GM21619 (cell line): ENCODE data around the gene MEGF8.

Source experiments
- ATAC-seq: cut with Tn5 transposase; IDR thresholded peaks from one replicate; pipeline ENCODE4 v1.9.1; 2021; ENCODE audit not compliant: unreplicated experiment

Gene MEGF8

DNA sequence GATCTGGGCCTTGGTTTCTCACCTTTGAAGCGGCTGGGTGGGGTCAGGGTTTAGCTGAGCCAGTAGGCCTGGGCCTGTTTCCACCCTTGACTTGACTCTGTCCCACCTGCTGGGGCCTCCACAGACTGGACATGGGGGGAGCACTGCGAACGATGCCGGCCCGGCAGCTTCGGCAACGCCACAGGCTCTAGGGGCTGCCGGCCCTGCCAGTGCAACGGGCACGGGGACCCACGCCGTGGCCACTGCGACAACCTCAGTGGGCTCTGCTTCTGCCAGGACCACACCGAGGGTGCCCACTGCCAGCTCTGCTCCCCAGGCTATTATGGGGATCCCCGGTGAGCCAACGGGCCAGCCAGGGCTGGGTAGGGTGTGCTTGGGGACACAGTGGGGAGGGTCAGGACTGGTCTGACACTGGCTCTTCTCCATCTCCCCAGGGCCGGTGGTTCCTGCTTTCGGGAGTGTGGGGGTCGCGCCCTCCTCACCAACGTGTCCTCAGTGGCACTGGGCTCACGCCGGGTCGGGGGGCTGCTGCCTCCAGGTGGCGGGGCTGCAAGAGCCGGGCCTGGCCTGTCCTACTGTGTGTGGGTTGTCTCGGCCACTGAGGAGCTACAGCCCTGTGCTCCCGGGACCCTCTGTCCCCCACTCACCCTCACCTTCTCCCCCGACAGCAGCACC is 28.0 kb downstream of the MEGF8 start:
- ATAC-seq = no peak

GRCh38 chr19:42355896-42356295 is 30.5 kb downstream of the MEGF8 start:
- ATAC-seq = no peak

DNA sequence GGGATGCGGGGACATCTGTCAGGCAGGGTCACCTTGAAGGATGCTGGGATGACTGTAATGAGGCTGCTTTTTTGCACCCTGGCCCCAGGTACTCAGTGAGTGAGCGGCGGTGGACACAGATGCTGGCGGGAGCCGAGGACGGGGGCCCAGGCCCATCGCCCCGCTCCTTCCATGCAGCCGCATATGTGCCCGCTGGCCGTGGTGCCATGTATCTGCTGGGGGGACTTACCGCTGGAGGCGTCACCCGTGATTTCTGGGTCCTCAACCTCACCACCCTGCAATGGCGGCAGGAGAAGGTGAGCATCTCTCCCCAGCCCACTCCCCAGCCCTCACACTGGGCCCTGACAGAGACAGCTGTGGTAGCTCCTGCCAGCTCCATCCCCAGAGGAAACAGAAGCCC is 31.3 kb downstream of the MEGF8 start:
- no peak for ATAC-seq

DNA sequence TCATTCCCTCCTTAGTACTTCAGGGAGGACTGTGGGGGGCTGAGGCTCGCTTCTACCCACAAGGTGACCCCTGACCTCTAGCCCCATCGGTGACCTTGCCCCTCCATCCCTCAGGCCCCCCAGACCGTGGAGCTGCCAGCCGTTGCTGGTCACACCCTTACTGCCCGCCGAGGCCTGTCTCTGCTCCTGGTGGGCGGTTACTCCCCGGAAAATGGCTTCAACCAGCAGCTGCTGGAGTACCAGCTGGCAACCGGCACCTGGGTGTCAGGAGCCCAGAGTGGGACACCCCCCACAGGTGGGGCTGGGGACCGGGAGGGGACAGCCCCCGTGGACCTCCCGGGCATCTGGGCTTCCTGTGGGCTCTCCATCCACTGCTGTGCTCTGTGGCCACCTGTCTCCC is 31.9 kb downstream of the MEGF8 start:
- no peak for ATAC-seq

GRCh38 chr19:42360787-42361544 is 35.5 kb downstream of the MEGF8 start:
- no peak for ATAC-seq

DNA sequence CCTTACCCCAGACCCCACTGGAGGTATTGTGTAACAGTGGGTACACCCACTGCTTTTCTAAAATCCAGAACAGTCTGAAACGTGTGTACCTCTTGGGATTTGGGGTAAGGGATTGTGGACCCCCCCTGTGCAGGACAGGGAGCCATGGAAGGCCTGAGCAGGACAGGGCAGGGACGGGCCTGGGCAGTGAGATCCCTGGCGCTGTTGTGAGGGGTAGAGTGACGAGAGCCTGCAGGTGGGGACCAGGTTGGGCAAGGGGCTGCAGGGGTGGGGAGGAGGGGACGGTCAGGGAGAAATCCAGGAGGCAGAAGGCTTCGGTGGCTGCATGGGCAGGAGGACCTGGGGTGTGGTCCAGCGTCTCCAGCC is 36.1 kb downstream of the MEGF8 start:
- no peak for ATAC-seq

- no peak for ATAC-seq
Observed at GRCh38 chr19:42362342-42362741, 36.9 kb downstream of the MEGF8 start.

DNA sequence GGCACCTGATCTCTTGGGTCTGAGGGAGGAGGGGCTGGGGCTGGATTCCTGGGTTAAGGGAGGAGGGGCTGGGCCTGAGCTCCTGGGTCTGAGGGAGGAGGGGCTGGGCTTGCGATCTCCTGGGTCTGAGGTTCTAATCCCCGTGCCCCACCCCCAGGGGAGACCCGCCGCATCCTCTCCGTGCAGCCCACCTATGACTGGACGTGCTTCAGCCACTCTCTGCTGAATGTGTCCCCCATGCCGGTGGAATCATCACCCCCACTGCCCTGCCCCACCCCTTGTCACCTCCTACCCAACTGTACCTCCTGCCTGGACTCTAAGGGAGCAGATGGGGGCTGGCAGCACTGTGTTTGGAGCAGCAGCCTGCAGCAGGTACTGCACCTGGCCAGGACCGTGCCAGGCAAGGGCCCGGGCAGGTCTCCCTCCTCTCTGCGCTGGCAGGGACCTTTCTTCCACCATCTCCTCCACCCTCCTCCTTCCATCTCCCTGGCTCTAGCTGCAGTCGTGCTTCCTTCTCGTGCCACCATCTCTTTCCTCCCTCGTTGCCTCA is 37.5 kb downstream of the MEGF8 start:
- ATAC-seq = no peak

DNA sequence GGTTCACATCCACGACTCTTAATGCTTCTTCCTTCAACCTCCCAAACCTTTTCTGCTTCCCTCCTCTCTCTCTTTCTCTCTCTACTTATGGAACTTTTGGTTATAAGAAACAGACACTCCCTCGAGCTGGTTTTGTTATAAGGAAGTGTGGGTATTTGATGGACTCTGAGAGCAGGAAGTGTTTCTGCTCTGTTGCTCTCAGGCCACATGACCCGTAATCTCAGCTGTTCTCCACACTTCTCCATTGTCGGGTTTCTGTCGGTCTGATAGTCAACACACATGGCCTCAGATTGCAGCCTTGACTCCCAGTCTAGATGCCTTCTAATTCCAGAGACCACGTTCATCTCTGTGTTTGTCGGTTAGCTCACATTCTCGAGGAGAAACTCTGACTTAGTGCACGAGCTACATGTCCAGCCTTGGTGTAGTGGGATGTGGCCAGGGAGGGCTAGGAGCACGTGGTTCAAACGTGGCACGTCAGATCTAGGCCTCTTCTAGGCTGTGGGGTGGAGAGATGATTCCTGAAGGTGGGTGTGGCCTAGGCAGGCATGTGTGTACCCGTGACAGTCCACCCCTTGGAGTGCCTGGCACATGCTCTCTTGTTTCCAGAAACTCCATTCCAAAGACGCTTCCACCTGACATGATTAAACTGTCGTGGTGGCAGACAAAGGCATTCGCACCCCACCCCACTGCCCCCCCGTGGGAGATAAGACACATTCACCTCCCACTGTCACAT is 38.3 kb downstream of the MEGF8 start:
- ATAC-seq = no peak

- no peak for ATAC-seq
Observed at GRCh38 chr19:42366673-42367072, 41.2 kb downstream of the MEGF8 start.

- no peak for ATAC-seq
Observed at GRCh38 chr19:42367929-42368328, 42.5 kb downstream of the MEGF8 start.

- ATAC-seq = no peak
Observed at GRCh38 chr19:42368360-42368759, 42.9 kb downstream of the MEGF8 start.

GRCh38 chr19:42368765-42369164 is 43.3 kb downstream of the MEGF8 start:
- no peak for ATAC-seq

DNA sequence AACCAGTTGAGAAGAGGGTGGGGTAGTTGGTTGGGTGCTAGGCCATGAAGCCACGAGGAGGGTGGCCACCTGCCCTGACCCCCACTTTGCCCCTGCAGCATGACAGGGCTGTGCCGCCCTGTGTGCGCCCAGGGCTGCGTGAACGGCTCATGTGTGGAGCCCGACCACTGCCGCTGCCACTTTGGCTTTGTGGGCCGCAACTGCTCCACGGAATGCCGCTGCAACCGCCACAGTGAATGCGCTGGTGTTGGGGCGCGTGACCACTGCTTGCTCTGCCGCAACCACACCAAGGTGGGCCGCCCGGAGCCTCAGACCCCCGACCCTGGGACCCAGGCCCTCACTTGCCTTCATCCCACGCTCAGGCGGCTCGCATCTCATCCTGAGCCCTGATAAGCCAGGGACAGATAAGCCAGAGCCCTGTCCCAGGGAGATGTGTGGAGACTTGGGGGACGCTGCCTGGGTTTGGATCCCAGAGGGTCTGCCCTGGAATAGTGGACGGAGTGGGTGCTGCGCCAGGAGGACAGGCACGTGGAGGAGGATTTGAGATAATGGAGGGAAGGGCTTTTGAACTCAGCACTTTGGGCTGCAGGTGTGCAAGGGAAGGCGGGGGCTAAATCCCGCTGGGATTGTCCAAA is 44.1 kb downstream of the MEGF8 start:
- no peak for ATAC-seq

GRCh38 chr19:42370068-42370520 is 44.7 kb downstream of the MEGF8 start:
- ATAC-seq = no peak

GRCh38 chr19:42370626-42371175 is 45.3 kb downstream of the MEGF8 start:
- no peak for ATAC-seq

- no peak for ATAC-seq
Observed at GRCh38 chr19:42374826-42375376, 49.5 kb downstream of the MEGF8 start.

DNA sequence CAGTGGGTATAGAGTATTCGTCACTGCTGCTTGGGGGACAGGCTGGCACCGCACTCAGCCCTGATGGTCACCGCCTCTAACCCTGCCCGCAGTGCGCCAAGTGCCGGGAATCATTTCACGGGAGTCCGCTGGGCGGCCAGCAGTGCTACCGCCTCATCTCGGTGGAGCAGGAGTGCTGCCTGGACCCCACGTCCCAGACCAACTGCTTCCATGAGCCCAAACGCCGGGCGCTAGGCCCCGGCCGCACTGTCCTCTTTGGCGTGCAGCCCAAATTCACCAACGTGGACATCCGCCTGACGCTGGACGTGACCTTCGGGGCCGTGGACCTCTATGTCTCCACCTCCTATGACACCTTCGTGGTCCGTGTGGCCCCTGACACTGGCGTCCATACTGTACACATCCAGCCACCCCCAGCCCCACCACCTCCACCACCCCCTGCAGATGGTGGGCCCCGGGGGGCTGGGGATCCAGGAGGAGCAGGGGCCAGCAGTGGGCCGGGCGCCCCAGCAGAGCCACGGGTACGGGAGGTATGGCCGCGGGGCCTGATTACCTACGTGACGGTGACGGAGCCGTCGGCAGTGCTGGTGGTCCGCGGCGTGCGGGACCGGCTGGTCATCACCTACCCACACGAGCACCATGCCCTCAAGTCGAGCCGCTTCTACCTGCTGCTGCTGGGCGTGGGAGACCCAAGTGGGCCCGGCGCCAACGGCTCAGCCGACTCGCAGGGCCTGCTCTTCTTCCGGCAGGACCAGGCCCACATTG is 50.2 kb downstream of the MEGF8 start:
- ATAC-seq = no peak

GRCh38 chr19:42376177-42376555 is 50.7 kb downstream of the MEGF8 start:
- no peak for ATAC-seq
